T-helper 1 cell treated with Interleukin-12 subunit alpha and Interleukin-12 subunit beta and Interleukin-4 antibody, amounts not matched to agents 30 μg/mL and 1 μg/mL, for 36 hours (primary cell): ENCODE results near the gene CCDC180.

Experiments used
- H3K27ac Mint-ChIP-seq: one replicate; pipeline ENCODE4 v1.8.0; 2021; ENCODE audit warnings: mild to moderate bottlenecking, mixed read lengths
- H3K27me3 Mint-ChIP-seq: one replicate; pipeline ENCODE4 v1.8.0; 2021; ENCODE audit warnings: low read depth, mixed read lengths
- H3K36me3 Mint-ChIP-seq: one replicate; pipeline ENCODE4 v1.8.0; 2021; ENCODE audit warnings: low read depth, mixed read lengths
- H3K4me1 Mint-ChIP-seq: one replicate; pipeline ENCODE4 v1.8.0; 2021; ENCODE audit warnings: low read depth, mixed read lengths
- H3K4me3 Mint-ChIP-seq: one replicate; pipeline ENCODE4 v1.8.0; 2021; ENCODE audit warnings: mild to moderate bottlenecking, moderate library complexity, mixed read lengths
- H3K9me3 Mint-ChIP-seq: one replicate; pipeline ENCODE4 v1.8.0; 2021; ENCODE audit warnings: mixed read lengths

The CCDC180 gene

DNA sequence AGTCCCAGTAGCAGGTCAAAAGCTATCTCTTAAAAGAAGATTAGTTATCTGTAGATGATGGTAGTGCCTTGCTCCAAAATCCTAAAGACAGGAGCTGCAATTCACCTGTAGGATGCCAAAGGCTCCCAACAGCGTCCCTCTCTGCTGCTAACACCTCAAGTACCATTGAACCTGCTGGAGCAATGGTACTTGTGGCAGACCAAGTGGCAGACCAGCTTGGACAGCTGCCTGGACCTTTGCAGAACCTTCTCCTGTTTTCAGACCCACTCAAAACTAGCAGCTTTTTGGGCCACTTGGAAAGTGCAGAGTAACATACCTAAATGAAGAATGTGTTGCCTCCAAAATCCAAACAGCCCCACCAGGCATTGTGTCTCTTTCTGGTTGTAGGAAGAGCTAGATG lies 6.9 kb upstream of the CCDC180 start:
- H3K4me1 Mint-ChIP-seq: no peaks in the 10 kb centered on the region
- H3K27me3 Mint-ChIP-seq: peaks cover 3% of the 10 kb centered on the region
- no peak overlapping the region for H3K27ac Mint-ChIP-seq
- H3K36me3 Mint-ChIP-seq: peaks cover 3% of the 10 kb centered on the region
- peaks cover 8% of the 10 kb centered on the region for H3K9me3 Mint-ChIP-seq
- no peak overlapping the region for H3K4me3 Mint-ChIP-seq

DNA sequence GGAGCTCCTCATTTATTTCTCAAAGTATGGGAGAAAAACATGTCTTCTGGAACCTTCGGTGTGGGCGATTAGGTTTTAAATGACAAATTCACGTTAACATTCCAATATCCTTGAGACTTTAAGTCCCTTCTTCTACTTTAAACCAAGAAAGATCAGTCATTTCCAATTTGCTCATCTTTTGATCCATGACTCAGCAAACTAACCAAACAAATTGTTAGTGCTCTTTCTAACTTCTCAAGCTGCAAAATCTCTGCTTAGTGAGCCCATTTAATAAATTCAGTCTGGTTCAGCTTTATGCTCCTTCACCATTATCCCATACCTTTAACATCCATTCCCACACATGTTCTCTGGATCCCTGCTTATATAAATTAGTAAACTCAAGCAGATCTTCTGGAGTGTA lies 5.5 kb upstream of the CCDC180 start:
- H3K9me3 Mint-ChIP-seq: peaks cover 8% of the 10 kb centered on the region
- no peaks in the 10 kb centered on the region for H3K4me1 Mint-ChIP-seq
- peaks cover 3% of the 10 kb centered on the region for H3K27me3 Mint-ChIP-seq
- peaks cover 3% of the 10 kb centered on the region for H3K36me3 Mint-ChIP-seq
- no peak overlapping the region for H3K27ac Mint-ChIP-seq
- H3K4me3 Mint-ChIP-seq: no peak overlapping the region

DNA sequence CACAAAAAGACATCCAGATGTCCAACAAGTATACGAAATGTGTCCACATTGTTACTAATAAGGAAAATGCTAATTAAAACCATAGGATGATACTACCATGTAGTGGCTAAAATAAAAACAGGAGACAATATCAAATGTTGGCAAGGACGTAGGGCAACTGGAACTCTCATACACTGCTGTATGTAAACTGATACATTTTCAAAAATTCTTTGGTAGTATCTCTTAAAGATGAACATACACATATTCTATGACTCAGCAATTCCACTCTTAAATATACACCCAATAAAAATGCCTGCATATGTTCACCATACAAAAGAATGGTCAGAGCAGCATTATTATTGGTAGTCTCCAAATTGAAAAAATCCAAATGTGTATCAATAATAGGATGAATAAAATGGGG lies 2.9 kb upstream of the CCDC180 start:
- Mint-ChIP-seq H3K27ac (no peak overlapping the region), H3K4me3 (no peak overlapping the region), H3K36me3 (no peaks in the 10 kb centered on the region)

DNA sequence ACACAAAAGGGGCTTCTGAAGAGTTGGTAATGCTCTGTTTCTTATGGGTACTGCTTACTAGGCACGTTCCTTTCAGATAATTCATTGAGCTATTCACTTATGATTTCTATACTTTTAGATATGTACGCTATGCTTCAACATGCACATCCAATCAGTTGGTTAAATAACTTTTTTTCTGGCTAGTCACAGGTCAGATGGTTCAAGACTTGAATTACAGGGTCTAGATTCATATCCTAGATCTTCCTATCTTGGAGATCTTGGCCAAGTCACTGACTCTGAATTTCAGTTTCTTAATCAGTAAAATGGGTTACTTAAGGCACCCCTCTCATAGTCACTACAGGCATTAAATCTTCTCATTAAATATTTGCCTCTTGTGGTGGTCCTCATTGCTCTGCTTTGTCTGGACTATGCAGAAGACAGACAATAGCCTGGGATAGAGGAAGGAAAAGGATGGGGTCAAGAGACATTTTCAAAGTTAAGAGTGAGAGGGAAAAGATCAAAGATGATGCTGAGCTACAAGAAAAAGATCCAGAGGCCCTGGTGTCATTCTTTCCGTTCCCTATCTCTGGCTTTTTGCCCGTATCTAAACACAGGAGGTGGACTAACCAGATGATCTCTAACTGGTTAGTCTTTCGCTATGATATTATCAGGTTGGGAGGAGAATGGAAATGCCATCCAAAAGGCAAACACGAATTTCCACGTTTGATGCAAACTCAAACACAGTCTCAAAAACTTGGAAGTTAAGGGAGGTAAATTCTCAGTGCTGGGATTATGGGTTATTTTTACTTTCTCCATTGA lies 1.8 kb upstream of the CCDC180 start:
- Mint-ChIP-seq H3K36me3 (no peaks in the 10 kb centered on the region), H3K27ac (no peak overlapping the region), H3K27me3 (no peaks in the 10 kb centered on the region), H3K9me3 (peaks cover 4% of the 10 kb centered on the region), H3K4me3 (no peak overlapping the region), H3K4me1 (no peaks in the 10 kb centered on the region)

More for the DNA sequence above, 2.9 kb upstream of the CCDC180 start:
- Mint-ChIP-seq H3K4me1 (no peaks in the 10 kb centered on the region), H3K27me3 (no peaks in the 10 kb centered on the region), H3K9me3 (peaks cover 4% of the 10 kb centered on the region)

DNA sequence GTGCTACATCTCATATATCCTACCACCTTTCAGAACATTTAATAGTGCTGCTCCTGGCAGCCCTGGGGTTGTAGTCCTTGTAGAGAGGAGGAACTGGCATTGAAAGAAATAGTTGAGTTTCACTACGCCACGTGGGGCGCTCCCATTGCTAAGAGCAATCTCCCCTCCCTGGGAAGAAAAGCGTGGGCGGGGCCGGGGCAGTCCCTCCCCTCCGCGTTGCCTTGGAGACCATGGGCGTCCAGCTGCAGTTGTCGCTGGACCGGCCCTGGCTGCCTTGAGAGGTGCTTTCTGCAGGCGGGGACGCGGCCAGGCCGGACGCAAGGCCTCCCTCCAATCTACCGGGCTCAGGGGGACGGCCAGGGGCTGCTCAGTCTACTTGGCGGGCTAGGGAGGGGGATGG lies 368 bp upstream of the CCDC180 start:
- H3K4me3 Mint-ChIP-seq: no peak overlapping the region
- H3K4me1 Mint-ChIP-seq: no peaks in the 10 kb centered on the region
- H3K36me3 Mint-ChIP-seq: no peaks in the 10 kb centered on the region
- H3K27ac Mint-ChIP-seq: no peak overlapping the region
- H3K9me3 Mint-ChIP-seq: no peaks in the 10 kb centered on the region
- H3K27me3 Mint-ChIP-seq: no peaks in the 10 kb centered on the region

DNA sequence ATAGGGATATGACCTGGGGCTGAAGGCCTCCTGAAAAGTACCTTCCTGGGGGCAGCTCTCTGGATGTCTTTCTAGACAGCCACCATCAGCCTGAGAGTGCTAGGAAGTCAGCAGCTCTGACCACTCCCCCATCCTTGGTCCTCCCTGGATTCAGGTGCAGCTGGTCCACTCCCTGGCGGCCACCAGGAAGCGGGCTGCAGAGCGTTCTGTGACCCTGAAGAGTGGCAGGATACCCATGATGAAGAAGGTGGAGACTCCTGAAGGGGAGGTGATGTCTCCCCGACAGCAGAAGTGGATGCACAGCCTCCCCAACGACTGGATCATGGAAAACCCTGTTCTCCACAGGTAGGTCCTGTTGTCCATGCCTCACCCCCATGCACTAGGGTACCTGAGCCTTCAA lies 1.8 kb downstream of the CCDC180 start:
- no peak overlapping the region for H3K4me3 Mint-ChIP-seq
- no peak overlapping the region for H3K27ac Mint-ChIP-seq
- H3K36me3 Mint-ChIP-seq: no peaks in the 10 kb centered on the region
- no peaks in the 10 kb centered on the region for H3K9me3 Mint-ChIP-seq
- no peaks in the 10 kb centered on the region for H3K27me3 Mint-ChIP-seq
- H3K4me1 Mint-ChIP-seq: no peaks in the 10 kb centered on the region

DNA sequence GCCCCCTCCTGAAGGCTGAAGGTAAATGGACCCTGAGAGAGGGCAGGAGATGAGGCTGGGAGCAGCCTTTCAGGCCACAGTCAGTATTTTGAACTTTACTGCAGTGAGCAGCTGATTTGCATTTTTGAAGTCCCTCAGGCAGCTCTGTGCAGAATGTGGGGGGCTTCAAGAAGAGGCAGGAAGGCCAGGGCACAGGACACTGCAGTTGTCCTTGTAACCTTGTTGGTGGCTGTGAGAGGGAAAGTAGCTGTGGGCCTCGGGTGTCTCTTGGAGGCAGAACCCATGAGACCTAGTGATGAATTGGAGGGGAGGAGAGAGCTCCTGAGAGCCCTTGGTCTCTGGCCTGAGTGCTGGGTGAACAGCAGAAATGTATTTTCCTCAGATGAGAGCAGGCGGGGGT lies 2.6 kb downstream of the CCDC180 start:
- Mint-ChIP-seq H3K4me3 (no peak overlapping the region), H3K4me1 (no peaks in the 10 kb centered on the region), H3K27ac (no peak overlapping the region), H3K27me3 (no peaks in the 10 kb centered on the region), H3K9me3 (no peaks in the 10 kb centered on the region), H3K36me3 (no peaks in the 10 kb centered on the region)

DNA sequence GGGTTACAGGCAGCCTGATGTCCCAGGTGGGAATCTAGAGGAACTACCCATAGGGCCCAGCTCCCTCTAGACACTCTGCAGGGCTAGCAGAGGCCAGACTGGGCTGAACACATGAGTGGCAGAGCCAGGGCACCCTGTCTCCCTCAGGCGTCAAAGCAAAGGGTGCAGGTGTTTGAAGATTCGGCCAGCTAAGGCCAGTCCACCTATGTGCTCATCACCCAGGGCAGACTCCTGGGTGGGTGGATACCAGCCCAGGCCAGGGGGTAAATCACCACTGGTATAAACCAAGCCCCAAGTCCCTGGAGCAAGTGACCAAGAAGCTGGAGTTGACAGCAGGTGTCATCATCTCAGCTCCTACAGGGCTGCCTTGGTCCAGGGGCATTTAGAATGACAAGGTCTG lies 3.4 kb downstream of the CCDC180 start:
- Mint-ChIP-seq H3K4me1 (no peaks in the 10 kb centered on the region), H3K27ac (no peak overlapping the region), H3K4me3 (no peak overlapping the region), H3K9me3 (no peaks in the 10 kb centered on the region), H3K36me3 (no peaks in the 10 kb centered on the region), H3K27me3 (no peaks in the 10 kb centered on the region)

DNA sequence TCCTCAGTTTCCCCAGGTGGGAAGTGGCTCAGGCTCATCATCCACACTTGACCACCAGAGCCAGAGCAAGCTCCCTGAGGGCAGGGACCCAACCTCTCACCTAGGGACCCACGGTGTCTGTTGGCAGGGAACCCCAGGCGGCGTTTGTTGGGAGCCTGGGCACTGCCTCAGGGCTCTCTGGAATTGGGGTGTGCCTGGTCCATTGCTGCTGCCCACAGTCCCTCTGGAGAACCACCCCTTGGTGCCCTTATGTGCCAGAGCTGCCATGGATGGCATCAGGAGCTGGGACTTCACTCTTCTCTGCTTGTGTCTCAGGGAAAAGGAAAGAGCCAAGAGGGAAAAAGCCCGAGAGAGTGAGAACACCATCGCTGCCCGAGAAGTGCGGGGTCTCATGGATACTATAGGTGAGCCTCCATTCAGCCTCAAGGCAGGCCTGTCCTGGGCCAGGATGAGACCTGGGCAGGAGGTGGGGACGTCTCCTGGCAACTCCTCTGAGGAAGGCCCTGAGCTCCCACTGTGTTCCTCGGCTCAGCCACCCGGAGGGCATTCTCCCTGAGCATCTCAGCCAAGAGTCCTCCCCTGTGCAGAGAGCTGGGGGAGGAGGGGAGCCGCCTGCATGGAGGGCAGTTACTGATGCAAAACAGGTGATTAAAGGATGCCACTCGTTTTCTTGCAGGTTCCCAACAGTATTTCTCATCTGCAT lies 4.5 kb downstream of the CCDC180 start:
- H3K4me1 Mint-ChIP-seq: no peaks in the 10 kb centered on the region
- no peak overlapping the region for H3K27ac Mint-ChIP-seq
- no peaks in the 10 kb centered on the region for H3K27me3 Mint-ChIP-seq
- no peaks in the 10 kb centered on the region for H3K9me3 Mint-ChIP-seq
- H3K4me3 Mint-ChIP-seq: no peak overlapping the region
- H3K36me3 Mint-ChIP-seq: no peaks in the 10 kb centered on the region

DNA sequence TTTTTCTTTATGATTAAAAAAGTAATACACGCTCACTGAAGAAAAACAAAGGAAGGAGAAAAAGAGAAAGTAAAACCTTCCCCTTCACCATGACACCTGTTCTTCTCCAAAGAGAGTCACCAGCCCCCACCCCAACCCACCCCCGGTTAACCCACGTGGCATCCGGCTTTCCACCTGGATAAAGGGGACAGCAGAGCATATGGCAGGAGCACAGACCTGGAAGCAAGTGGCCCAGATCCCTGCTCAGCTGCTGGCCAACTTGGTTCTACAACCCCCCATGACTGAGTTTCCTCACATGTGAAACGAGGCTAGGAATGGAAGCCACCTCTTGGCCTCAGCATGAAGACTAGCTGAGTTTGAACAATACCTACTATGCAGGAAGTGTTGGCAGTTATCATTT lies 5.1 kb downstream of the CCDC180 start:
- Mint-ChIP-seq H3K27ac (no peak overlapping the region), H3K4me3 (no peak overlapping the region), H3K36me3 (no peaks in the 10 kb centered on the region)

DNA sequence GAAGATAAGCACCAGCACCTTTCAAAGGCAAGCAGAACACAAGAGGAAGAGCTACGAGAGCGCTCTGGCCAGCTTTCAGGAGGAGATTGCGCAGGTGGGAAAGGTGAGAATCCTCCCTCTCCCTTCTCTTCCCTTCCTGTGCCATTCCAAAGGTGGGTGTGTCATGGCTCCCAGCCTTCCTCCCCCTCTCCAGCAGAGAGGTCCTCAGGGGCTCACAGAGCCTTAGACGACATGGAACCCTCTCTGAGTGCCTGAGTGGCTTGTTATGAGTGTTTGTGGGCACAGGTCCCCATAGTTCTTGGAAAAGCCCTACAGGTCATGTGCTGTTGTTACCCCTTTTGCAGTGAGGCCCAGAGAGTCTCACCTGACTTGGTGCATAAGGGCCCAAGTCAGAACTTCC lies 5.8 kb downstream of the CCDC180 start:
- Mint-ChIP-seq H3K36me3 (no peaks in the 10 kb centered on the region), H3K27me3 (no peaks in the 10 kb centered on the region), H3K4me3 (no peak overlapping the region), H3K27ac (no peak overlapping the region), H3K9me3 (no peaks in the 10 kb centered on the region), H3K4me1 (no peaks in the 10 kb centered on the region)

More for the DNA sequence above, 5.1 kb downstream of the CCDC180 start:
- no peaks in the 10 kb centered on the region for H3K4me1 Mint-ChIP-seq
- no peaks in the 10 kb centered on the region for H3K27me3 Mint-ChIP-seq
- no peaks in the 10 kb centered on the region for H3K9me3 Mint-ChIP-seq

DNA sequence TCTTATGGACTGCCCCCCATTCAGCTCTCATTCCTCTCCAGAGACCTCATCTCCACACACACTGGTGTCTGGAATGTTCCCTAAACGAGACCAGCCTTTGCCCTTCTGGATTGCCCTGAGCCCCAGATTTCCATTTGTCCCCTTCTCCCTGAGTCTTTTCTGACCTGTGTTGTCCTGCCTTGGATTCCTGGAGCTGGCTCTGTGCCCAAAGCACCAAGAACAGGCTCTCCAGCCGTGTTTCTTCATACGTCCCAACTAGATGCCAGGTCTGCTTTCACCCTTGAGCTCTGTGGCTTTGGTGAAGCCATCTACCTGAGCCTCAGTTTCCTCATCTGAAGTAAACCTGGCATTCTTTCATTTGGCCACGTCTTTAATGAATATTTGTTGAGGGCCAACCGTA lies 6.3 kb downstream of the CCDC180 start:
- Mint-ChIP-seq H3K27me3 (no peaks in the 10 kb centered on the region), H3K27ac (no peak overlapping the region), H3K4me1 (no peaks in the 10 kb centered on the region), H3K4me3 (no peak overlapping the region), H3K9me3 (no peaks in the 10 kb centered on the region), H3K36me3 (no peaks in the 10 kb centered on the region)

DNA sequence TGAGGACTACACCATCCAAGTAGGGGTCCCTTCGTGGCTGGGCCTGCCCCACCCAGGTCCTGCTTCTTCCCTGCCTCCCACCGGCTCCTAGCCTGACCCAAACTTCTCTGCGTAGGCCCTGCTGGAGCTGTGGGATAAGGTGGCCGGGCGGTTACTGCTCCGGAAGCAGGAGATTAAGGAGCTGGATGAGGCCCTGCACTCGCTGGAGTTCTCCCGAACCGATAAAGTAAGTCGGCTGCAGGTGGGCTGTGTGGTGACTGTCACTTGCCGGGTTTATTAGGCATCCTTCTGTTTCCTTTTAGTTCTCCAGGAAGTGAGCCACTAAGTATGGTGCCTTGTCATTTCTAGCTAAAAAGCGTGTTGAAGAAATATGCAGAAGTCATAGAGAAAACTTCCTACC lies 7.0 kb downstream of the CCDC180 start:
- Mint-ChIP-seq H3K27me3 (no peaks in the 10 kb centered on the region), H3K9me3 (no peaks in the 10 kb centered on the region), H3K36me3 (no peaks in the 10 kb centered on the region), H3K4me1 (peaks cover 3% of the 10 kb centered on the region), H3K27ac (no peak overlapping the region), H3K4me3 (no peak overlapping the region)

DNA sequence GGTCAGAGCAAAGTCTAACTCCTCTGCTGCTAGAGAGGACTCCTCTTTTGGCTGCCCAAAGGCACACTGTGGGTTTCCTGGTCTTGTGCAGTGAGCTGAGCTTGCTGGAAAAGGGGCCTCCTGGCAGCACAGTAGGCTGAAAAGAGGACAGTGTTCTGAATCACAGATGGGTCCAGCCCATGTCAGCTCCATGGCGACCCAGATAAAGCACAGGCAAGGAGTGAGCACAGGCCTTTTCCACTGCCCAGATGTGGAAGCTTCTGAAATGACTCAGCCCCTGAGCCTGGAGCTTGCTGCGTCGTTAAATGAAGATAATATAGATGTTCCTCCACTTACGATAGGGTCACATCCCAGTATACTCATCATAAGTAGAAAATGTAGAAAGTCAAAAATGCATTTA lies 8.1 kb downstream of the CCDC180 start:
- Mint-ChIP-seq H3K4me1 (peaks cover 4% of the 10 kb centered on the region), H3K36me3 (no peaks in the 10 kb centered on the region), H3K9me3 (no peaks in the 10 kb centered on the region), H3K4me3 (no peak overlapping the region), H3K27me3 (no peaks in the 10 kb centered on the region), H3K27ac (no peak overlapping the region)

DNA sequence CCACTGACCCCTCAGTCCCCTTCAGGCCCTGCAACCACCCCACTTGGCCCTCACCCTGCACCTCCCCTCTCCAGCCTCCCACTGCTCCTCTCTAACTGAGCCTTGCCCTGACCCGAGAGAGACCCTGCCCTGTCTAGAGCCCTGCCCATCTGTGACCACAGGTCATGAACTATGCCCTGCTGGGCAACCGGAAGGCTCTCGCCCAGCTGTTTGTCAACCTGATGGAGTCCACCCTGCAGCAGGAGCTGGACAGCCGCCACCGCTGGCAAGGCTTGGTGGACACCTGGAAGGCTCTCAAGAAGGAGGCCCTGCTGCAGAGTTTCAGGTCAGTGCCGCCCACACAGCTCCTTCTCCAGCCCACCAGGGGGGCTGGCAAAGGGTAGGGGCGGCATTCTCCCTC lies 9.4 kb downstream of the CCDC180 start:
- Mint-ChIP-seq H3K9me3 (no peaks in the 10 kb centered on the region), H3K36me3 (no peaks in the 10 kb centered on the region), H3K27ac (no peak overlapping the region), H3K4me3 (no peak overlapping the region), H3K27me3 (no peaks in the 10 kb centered on the region), H3K4me1 (peaks cover 6% of the 10 kb centered on the region)
